NCI-H2081 (cell line): ENCODE data around the gene SPG11.
A peak's percentile ranks its signal among the peaks of the same experiment; 100 is the strongest.
"Not testable (repeated sequence)": the region's sequence is repeated elsewhere in the genome, so short reads cannot be mapped to it uniquely, and the experiment has no call there.

Experiments used
- DNase-seq, 2 experiments: peaks; one replicate each; lab custom pipeline; 2025; lab: John Stamatoyannopoulos, UW

Gene SPG11

DNA sequence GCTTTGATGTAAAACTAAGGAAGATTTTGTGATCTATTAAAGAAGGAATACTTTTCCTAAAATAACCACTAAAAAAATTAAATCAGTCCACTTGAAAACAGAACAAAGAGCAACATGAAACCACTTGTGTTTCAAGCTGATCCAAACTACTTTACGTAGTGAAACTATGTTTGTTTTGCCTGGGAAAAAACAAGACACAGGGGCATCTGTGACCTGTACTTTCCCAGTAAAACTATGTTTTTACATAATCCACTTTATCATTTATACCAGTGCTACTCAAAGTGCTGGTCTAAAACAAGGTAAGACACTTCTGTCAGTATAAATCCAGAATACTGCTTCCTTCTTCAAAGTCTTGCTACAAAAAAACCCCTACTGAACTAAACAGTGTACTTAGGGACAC, 56.7 kb downstream of the SPG11 start:
- DNase-seq: no peak

GRCh38 chr15:44603126-44603525, 60.3 kb downstream of the SPG11 start:
- no peak for DNase-seq

DNA sequence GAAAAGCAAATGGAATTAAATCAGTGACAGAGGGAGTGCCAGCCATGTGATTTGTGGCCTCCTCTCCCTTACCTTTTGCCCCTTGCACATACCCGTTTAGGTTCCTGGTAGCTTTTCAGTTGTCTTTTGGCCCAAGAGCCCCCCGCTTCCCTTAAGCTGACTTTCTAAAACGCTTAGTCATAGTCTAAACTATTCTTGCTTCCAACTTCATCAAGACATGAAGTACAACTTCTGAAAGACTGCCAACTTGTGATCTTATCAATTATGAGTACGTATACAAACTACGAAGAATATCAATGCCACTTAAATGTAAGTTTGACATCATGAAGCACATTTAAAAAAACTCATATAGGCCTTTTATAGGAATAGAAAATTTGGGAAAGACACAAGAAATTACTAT, 64.6 kb downstream of the SPG11 start:
- DNase-seq: no peak

GRCh38 chr15:44598066-44598465, 65.4 kb downstream of the SPG11 start:
- DNase-seq: no peak

- no peak for DNase-seq
These were observed 66.9 kb downstream of the SPG11 start for GRCh38 chr15:44596511-44597010.

DNA sequence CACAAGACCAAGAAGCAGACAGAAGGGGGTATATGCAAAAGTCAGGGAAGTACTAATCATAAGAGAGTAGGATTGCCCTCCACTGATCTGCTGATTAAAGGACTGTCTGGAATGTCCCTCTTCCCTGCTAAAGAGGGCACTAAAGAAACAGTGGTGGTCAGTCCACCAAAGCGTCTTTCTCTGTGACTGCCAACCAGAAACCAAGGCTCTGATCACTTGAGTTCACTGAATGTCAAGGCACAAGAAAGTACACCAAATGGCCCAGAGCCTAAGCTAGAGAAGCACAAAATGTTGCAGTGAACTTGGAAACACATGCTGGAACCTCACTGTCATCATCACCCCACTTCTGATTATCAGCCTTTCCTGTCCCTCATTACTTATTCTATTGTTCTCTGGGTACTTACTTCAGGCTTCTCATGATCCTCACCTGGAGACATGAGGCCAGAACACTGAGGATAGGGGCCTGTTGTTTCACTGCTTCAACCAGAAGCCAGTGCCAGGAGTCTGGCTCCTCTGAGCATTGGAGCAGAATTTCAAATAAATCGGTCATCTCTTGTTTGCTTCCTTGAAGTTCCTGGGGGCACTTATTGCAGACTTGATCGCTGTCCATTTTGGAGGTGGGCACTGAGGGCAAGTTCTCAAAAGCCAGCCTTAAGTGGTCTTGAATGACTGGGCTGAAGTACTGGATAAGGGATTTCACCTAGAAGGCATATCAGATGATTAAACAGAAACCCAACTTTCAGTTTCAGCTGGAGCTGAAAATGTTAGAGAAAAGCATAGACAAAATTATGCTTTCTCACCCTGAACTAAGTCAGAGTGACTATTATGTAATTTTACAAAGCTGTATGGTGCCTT, 67.6 kb downstream of the SPG11 start:
- no peak for DNase-seq

GRCh38 chr15:44595246-44595645, 68.2 kb downstream of the SPG11 start:
- no peak for DNase-seq

- DNase-seq: no peak
These were observed 70.3 kb downstream of the SPG11 start for GRCh38 chr15:44593042-44593736.

GRCh38 chr15:44591326-44591725, 72.1 kb downstream of the SPG11 start:
- no peak for DNase-seq

DNA sequence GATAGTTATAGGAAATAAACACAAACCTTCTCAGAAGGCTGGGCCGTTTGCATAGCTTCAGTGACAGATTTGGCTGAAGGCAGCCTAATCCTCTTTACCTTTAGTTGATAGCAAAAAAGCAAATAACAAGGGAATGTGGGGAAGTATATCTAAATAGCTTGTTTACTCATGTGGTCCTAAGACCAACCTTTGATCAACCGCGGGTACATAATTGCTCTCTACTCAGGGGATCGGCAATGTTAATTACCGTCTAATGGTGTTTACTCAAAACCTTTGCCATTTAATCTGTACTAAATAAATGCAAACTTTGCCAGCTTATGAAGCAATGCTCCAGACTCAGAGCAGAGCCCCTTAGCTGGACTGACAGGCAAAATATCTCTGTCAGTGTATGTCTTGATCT, 74.9 kb downstream of the SPG11 start:
- peak in 1 of 2 experiments; percentile 15 for DNase-seq

DNA sequence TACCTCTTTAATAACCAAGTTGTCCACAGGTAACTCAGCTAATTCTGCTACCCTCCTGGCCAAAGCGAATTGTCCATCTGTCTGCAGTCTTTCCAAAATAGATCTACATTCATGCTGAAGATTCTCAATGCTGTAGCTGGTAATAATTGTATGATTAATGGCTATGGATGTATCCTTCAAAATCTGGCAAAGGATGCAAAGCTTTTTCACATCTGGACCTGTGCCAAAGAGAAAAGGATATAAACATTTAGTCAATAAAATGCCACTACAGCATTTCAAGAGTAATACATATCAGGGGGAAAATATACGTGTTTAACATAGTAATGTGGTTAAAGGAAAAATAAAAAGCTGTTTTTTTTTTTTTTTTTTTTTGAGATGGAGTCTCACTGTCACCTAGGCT, 77.8 kb downstream of the SPG11 start:
- DNase-seq: no peak

DNA sequence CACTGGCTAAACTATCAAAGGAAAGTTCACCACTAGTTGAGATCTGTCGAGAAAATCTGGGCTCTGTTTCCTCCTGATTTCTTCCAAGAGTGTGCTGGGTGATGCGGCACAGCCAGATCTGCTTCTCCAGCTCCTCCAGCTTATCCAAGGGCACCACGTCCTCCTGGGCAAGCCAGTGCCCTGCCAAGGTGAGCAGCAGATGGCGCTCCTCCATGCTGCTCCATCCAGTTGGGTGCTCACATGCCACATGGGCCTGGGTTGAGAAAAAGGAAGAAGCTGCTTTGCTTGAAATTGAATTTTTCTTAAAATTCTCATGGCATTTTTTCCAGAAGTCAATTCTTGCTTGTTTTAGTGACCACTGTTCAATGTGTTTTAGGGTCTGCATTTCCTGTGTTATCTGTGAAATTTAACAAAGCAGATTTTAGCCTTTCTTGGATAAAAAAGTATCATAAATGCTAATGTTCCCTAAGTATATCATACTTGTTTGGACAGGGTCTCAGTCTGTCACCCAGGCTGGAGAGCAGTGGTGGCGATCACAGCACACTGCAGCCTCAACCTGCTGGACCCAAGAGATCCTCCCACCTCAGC, 79.2 kb downstream of the SPG11 start:
- peak; percentile 14 to 50 for DNase-seq

DNA sequence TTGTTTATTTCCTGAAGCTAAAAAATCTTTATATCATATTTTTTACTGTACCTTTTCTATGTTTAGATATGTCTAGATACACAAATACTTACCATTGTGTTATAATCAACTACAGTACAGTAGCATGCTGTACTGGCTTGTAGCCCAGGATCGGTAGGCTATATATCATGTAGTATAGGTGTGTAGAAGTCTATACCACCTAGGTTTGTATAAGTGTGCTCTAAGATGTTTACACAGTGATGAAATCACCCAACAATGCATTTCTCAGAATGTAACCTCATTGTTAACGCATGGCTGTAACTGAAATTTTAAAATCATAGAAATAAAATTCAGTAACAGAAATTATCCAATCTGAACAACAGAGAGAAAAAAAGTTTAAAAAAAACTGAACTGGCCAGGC, 83.4 kb downstream of the SPG11 start:
- DNase-seq: no peak

DNA sequence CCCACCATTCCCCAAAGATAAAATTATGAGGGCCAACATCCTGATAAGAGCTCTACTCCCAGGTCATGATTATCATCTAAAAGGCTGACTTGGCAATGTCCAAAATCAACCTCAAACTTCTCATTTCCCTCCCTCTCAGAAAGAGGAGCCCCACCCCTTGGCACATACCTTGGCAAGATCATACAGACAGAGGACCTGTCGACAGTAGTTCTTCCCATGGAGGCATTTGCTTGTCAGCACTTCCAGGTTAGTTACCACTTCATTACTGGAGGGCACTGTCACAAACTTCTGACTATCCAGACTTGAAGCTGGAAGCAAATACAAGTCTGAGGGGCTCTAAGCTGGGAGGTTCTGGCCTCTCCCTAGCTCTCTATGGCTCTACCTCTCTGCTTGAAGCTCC, 88.7 kb downstream of the SPG11 start:
- DNase-seq: no peak

DNA sequence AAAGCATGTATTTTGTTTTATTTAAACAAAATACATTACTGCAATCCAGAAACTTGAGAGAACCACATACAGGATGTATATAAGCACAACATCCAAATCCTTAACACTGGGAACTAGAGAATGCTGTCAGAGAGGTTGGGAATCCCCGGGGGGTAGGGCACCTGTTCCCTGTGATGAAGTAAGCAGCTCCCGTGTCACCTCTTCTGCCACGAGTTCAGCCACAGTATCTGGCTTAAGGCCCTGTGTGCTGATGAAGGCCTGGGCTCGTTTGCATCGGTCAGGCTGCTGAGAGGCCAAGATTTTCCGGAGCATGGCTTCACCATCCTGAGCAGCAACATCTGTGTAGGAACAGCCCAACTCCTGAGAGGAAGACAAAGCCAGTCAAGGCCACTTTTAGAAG, 90.1 kb downstream of the SPG11 start:
- no peak for DNase-seq

DNA sequence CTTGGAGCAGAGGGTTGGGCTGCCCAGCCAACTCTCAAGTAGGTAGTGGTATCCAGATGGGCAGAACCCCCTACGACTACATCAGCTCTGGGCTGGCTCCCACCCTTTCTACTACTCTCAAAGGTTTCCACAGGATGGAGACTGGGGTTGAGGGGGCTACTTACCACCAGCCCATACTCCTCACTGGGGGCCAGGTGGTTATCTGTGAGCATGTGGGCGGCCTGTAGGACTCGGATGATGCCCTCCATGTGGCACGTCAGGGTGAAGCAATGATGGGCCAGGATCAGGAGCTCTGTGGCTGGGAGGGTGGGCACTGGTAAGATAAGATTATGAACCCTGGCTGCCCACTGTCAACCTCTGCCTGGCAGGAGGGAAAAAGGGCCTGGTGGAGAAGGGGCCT, 93.1 kb downstream of the SPG11 start:
- no peak for DNase-seq

DNA sequence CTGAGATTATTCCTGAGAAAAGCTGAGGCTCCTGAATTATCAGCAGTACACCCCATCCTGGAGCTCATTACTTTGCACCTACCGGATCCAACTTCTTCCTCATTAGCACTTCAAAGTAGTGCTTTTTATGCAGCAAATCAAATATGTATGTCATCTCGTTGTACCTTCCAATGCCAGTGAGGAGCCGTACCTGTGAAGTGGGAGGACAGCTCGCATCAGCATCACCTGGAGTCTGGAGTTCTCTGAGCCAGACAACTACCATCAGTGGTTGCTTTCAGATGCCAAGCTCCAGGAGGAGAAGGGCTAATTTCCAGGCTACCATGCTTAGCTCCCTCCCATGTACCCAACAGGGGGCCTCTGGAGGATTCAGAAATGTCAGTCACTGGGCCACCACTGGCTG, 94.1 kb downstream of the SPG11 start:
- DNase-seq: no peak

- DNase-seq: no peak
These were observed 95.1 kb downstream of the SPG11 start for GRCh38 chr15:44568338-44568737.

GRCh38 chr15:44566155-44566540, 97.3 kb downstream of the SPG11 start:
- no peak for DNase-seq

DNA sequence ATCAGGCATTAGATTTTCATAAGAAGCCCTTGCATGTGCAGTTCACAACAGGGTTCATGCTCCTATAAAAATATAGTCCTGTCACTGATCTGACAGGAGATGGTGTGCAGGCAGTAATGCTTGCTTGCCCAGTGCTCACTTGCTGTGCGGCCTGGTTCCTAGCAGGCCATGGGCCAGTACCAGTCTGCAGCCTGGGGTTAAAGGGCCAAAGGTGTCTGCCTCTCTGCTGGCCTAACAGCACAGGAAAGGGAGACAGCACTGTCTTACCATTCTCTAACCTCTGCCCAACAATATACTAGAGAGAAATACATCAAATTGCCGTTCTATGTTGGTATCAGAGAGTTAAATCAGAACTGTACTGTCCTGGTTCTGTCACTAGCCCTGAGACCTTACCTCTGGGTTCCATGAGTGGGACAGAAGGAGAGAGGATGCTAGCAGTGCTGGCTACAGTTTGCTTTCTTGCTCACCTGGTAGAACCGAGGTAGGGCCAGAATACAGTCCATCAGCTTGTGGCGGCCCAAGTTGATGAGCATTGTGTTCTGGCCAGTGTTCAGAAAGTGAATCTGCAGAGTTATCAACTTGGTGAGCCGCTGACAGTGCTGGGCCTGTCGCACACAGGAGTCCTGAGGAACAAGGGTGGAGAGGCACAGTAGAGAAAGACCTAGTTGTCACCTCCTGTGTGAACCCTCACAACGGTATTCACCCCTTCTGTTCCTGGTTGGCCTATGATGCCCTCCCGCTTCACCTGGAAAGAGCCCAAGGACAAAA, 97.9 kb downstream of the SPG11 start:
- DNase-seq: no peak

DNA sequence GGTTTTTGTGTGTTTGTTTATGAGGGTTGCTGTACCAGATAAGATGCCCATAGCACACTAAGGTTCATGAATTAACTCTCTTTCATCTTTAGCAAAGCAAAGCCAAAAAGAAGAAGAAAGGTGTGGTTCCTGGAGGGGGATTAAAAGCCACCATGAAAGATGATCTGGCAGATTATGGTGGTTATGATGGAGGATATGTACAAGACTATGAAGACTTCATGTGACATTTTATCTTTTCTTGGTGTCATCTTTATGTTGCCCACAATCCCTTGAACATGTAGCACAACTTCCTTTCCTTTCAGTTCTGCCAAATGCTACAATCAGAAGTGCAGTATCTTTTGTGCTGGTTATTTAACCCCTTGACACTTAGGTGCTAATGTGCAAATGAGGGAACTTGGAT, 102.5 kb downstream of the SPG11 start:
- not testable (repeated sequence) for DNase-seq
